Gastroesophageal sphincter (tissue), 3 donors: ENCODE data around the gene AMMECR1.

Experiments used
- POLR2A ChIP-seq, 2 donors: fragments of 450-650 bp; IDR thresholded peaks; one replicate each; pipeline ENCODE4 v1.6.1; 2017; ENCODE audit warnings: antibody characterized with exemption in 2 of 2, mild to moderate bottlenecking in 2 of 2, moderate library complexity in 1 of 2
- POLR2AphosphoS5 ChIP-seq: sonication (generic); formaldehyde crosslinking; IDR thresholded peaks from one replicate; pipeline ENCODE4 v1.6.1; 2017; ENCODE audit warnings: antibody characterized with exemption
- TF ChIP-seq, protein P1 (sequence below), 4 experiments: fragments of 200-600 bp in 2 of 4; fragments of 450-650 bp in 2 of 4; sonication (generic) in 1 of 4; IDR thresholded peaks; one replicate each; pipeline ENCODE4 v1.5.1; 2017 to 2019; ENCODE audit warnings: antibody characterized with exemption in 4 of 4, mild to moderate bottlenecking in 2 of 4, moderate library complexity in 2 of 4

- TF ChIP-seq, protein P1, sequence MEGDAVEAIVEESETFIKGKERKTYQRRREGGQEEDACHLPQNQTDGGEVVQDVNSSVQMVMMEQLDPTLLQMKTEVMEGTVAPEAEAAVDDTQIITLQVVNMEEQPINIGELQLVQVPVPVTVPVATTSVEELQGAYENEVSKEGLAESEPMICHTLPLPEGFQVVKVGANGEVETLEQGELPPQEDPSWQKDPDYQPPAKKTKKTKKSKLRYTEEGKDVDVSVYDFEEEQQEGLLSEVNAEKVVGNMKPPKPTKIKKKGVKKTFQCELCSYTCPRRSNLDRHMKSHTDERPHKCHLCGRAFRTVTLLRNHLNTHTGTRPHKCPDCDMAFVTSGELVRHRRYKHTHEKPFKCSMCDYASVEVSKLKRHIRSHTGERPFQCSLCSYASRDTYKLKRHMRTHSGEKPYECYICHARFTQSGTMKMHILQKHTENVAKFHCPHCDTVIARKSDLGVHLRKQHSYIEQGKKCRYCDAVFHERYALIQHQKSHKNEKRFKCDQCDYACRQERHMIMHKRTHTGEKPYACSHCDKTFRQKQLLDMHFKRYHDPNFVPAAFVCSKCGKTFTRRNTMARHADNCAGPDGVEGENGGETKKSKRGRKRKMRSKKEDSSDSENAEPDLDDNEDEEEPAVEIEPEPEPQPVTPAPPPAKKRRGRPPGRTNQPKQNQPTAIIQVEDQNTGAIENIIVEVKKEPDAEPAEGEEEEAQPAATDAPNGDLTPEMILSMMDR (IDR thresholded peaks at IDR 0.05), result no peak
- TF ChIP-seq POLR2A (IDR thresholded peaks at IDR 0.05) (no peak), POLR2AphosphoS5 (no peak)
Measured at GRCh38 chrX:110163488-110163887, 154.4 kb downstream of the AMMECR1 start.
